GDM1 (cell line): ENCODE results near the gene CYB5A.

Source experiments
- DNase-seq: peaks from one replicate; lab custom pipeline; 2025; lab: John Stamatoyannopoulos, UW

Gene CYB5A

DNA sequence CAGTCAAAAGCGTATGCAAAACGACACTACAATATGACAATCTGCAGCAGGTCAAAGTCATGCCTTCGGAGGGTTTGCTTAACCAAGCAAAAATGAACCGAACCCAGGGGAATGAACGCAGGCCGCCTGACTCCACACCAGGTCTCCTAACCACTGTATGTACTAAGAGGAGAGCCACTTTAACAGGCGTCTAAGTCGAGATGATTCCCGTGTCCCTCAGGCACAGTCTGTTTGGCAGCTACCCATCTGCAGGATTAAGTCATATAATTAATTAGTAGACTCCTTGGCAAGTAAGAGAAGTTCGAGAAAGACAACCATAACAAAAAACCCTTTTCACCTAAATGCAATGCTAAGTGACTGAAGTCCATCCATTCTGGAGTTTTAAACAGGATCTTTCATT, 15.2 kb downstream of the CYB5A start:
- no peak for DNase-seq

- DNase-seq: no peak
Observed at GRCh38 chr18:74275736-74276135, 16.0 kb downstream of the CYB5A start.

GRCh38 chr18:74274700-74275099, 17.1 kb downstream of the CYB5A start:
- DNase-seq: no peak

GRCh38 chr18:74273394-74273793, 18.4 kb downstream of the CYB5A start:
- DNase-seq: no peak

DNA sequence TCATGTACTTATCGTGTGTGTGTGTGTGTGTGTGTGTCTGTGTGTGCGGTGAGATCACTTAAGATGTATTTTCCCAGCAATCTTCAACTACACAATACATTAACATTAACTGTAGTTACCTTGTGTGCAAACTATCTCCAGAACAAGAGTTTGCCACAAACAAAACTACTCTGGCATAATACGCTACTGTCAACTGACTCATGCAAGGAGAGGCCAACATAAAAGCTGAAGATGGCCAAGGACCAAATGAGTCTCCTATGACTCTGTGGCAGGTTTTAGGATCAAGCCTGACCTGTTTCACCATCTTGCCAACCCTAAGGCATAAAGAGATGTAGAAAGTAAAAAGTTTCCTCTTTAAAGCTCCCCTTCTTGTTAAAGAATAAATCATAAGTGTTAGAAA, 20.1 kb downstream of the CYB5A start:
- DNase-seq: no peak

GRCh38 chr18:74268933-74269620, 22.7 kb downstream of the CYB5A start:
- DNase-seq: no peak

DNA sequence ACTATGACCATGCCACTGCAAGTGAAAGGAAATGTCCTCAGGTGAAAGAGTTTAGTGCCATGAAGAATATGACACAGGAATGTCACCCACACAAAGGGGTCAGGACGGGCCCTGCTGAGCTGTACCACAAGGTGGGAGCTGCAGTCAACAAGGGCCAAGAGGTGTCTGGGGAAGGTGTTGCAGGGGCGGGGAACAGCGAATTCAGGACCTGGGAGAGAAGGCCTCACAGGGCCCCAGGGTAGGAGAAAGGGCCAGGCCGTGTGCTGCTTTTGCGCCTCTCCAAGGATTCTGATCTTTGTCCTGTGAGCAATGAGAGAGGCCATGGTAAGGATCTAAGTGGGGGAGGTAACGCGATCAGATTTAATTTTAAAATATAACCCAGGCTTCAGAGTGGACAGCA, 23.6 kb downstream of the CYB5A start:
- no peak for DNase-seq

DNA sequence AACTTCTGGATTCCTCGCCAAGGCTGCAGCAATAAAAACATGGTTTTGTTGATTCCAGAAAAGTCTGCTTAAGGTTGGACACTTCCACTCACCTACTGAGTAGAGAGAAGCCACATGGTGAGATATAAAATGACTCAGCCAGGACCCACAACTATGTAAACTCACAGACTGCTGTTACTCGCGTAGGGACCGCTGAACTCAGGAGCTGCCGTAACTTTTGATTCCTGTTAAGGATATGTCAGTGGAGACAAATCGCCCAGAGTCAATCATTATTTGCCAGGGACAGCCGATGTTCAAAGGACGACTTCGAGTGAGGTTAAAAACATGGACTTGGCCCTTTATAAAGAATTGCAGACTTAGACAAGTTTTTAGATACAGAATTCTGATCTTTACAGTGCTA, 25.6 kb downstream of the CYB5A start:
- DNase-seq: no peak

DNA sequence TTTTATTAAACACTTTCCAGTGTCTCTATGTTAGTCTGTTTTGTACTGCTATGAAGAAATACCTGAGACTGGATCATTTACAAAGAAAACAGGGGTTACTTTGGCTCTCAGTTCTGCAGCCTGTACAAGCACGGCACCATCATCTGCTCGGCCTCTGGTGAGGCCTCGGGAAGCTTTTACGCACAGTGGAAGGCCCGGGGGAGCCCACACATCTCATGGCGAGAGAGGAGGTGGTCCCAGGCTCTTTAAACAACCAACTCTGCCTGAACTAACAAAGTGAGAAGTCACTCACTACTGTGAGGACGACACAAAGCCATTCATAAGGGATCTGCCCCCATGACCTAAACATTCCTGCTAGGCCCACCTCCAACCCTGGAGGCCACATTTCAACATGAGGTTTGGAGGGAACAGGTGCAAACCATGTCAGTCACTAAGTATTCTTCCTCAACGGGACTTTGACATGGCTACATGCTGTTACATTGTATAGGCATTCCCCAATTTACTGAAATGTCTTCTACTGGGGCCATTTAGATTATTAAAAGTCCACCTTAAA, 26.1 kb downstream of the CYB5A start:
- no peak for DNase-seq

- no peak for DNase-seq
Observed at GRCh38 chr18:74264303-74265020, 27.3 kb downstream of the CYB5A start.

- DNase-seq: no peak
Observed at GRCh38 chr18:74261053-74261713, 30.6 kb downstream of the CYB5A start.

DNA sequence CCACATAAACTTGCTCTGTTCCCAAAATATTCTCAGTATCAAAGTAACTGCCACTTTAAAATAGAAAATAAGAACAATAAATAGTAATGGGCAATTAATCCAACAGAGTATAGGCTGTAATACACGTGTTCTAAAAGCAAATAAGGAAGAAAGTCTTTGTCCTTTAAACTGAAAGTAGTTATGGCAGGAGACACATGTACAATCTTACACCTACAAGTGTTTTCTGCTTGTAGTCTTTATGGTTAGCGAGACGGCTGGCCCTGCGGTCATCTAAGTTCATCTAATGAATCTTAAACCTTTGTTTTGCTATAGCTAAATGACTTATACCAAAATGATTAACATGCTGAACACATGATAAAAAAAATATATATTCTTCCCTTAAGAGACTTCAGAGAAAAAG, 32.4 kb downstream of the CYB5A start:
- no peak for DNase-seq

DNA sequence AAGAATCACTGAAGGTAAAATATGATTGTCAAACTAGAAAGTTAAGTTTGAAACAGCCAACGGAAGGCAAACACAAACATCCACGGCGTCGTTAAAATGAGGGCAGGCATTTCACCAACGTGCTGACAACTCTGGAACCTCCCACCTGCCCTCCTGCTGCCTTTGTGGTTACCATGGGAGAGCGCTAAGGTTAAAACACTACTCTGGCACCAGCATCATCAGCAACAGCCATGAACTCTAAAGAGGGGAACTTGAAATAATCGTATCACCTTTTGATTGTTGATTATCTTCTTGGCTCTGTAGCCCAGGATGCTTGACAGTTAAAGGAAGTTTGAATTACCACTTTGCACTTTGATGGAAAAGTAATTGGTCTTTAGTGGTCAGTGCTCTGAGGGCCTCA, 34.7 kb downstream of the CYB5A start:
- DNase-seq: no peak

DNA sequence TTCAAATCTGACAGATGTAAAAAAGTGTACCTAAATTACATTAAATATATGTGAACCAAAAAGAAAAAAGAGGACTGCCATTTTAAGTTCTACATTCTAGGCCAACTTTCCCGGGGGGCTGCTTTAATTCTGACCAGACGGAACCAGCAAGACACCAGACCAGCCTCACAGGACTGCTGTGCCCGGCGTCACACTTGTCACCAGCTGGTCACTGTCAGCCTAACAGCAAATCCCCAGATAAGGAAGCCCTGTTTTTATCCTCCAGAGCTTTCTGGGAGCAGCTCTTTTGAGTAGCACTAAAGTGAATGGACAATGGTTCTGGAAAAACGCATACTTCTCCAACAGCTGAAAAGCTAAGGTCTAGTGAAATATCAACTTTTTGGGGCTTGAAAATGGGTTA, 35.6 kb downstream of the CYB5A start:
- no peak for DNase-seq

GRCh38 chr18:74255131-74255616, 36.6 kb downstream of the CYB5A start:
- DNase-seq: no peak

DNA sequence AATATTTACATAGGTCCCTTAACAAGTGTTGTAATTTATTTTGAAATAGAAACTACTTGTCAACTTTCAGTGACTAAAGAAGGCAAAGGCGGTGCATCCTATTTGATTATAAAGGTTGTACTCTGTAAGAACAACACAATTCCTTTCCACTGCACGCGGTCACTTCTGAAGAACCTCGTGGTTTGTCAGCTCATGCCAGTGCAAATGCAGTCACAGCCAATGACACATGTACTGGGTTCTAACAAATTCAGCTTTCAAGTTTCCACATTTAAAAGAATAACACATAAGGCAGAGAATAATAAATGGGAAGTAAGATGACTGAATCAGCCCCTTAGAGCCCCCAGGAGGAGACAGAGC, 39.7 kb downstream of the CYB5A start:
- DNase-seq: no peak

GRCh38 chr18:74251297-74252038, 40.3 kb downstream of the CYB5A start:
- DNase-seq: no peak

DNA sequence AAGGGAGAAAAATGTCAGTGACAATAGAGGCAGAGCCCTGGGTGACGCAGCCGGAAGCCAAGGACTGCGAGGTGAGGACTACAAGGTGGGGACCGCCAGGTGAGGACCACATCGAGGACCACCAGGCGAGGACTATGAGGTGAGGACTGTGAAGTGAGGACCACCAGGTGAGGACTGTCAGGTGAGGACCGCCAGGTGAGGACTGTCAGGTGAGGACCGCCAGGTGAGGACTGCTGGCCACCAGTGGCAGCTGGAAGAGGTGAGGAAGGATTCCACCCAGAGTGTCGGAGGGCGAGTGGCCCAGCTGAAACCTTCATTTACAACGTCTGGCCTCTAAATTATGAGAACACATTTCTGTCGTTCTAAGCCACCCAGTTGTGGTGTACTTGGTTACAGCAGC, 41.6 kb downstream of the CYB5A start:
- DNase-seq: no peak

- no peak for DNase-seq
Observed at GRCh38 chr18:74249181-74249968, 42.4 kb downstream of the CYB5A start.

- no peak for DNase-seq
Observed at GRCh38 chr18:74248595-74248994, 43.2 kb downstream of the CYB5A start.

GRCh38 chr18:74248189-74248588, 43.6 kb downstream of the CYB5A start:
- DNase-seq: no peak
